AG04449 (cell line): ENCODE measurements around the gene HSH2D.

Experiments
- CTCF ChIA-PET: fragments of 350-600 bp; formaldehyde crosslinking; extraction: SDS; loops from one replicate; lab custom pipeline; 2021; ENCODE audit warnings: antibody characterized with exemption; lab: Yijun Ruan, JAX
- POLR2A ChIA-PET: fragments of 400-600, 350-600 bp; formaldehyde crosslinking; extraction: SDS; loops from one replicate; lab custom pipeline; 2020; ENCODE audit warnings: antibody characterized with exemption, inconsistent platforms; lab: Yijun Ruan, JAX
- DNase-seq: peaks from one replicate; pipeline ENCODE4 v3.0.0-alpha.2; 2010; ENCODE audit warnings: low read depth, low spot score
- H3K4me3 ChIP-seq: 2 replicates; pipeline ENCODE4 v1.5.1; 2011; ENCODE audit warnings: low read depth, mild to moderate bottlenecking, control low read depth, low read length
- CTCF ChIP-seq: IDR thresholded peaks from one replicate; pipeline ENCODE4 v1.5.1; 2011; ENCODE audit warnings: mild to moderate bottlenecking, moderate library complexity, low read length, control low read depth, inconsistent platforms; ENCODE audit not compliant: insufficient read depth; ENCODE audit errors: missing control alignments

Gene HSH2D

GRCh38 chr19:16136185-16136999, 7.1 kb upstream of the HSH2D start:
- H3K4me3 ChIP-seq = no peak overlapping the region
- CTCF ChIA-PET = interaction anchor here (1.0 to 1.9 kb wide), 2 partner anchors 10 to 94 kb away, joined by 3 to 5 read pairs; no protein-coding TSS in a partner anchor
- TF ChIP-seq CTCF = no peak
- POLR2A ChIA-PET = no interaction called here
- DNase-seq = no peak

- no peak overlapping the region for H3K4me3 ChIP-seq
- CTCF ChIA-PET = interaction anchor here (1.0 to 1.3 kb wide), 2 partner anchors 8 to 98 kb away, joined by 3 to 4 read pairs; no protein-coding TSS in a partner anchor
- DNase-seq = no peak
- TF ChIP-seq CTCF = no peak
- POLR2A ChIA-PET = no interaction called here
These were observed 3.7 kb upstream of the HSH2D start for GRCh38 chr19:16139752-16140151.

- H3K4me3 ChIP-seq = no peak overlapping the region
- ChIA-PET CTCF (interaction anchor here (0.6 to 1.3 kb wide), 2 partner anchors 26 to 99 kb away, joined by 3 to 4 read pairs; no protein-coding TSS in a partner anchor), POLR2A (no interaction called here)
- no peak for TF ChIP-seq CTCF
- no peak for DNase-seq
These were observed 2.4 kb upstream of the HSH2D start for GRCh38 chr19:16141043-16141442.

GRCh38 chr19:16142032-16142580, 1.4 kb upstream of the HSH2D start:
- H3K4me3 ChIP-seq = no peak overlapping the region

GRCh38 chr19:16144216-16144581, 714 bp downstream of the HSH2D start:
- no peak for TF ChIP-seq CTCF
- no peak for DNase-seq
- ChIA-PET CTCF (interaction anchor here (1.2 kb wide), 1 partner anchor 15 kb away, joined by 3 read pairs; no protein-coding TSS in a partner anchor), POLR2A (interaction anchor here (0.6 kb wide), 1 partner anchor 66 kb away, joined by 3 read pairs; no protein-coding TSS in a partner anchor)
- H3K4me3 ChIP-seq = no peak overlapping the region

More at GRCh38 chr19:16142032-16142580, 1.4 kb upstream of the HSH2D start:
- no peak for DNase-seq
- no peak for TF ChIP-seq CTCF
- ChIA-PET POLR2A (no interaction called here), CTCF (no interaction called here)

GRCh38 chr19:16146112-16146511, 2.6 kb downstream of the HSH2D start:
- H3K4me3 ChIP-seq = no peak overlapping the region
- CTCF ChIA-PET = interaction anchor here (1.2 kb wide), 1 partner anchor 35 kb away, joined by 5 read pairs; no protein-coding TSS in a partner anchor
- no peak for DNase-seq
- POLR2A ChIA-PET = no interaction called here
- TF ChIP-seq CTCF = no peak
